ENCODE measurements around the gene TENM4.

DNA sequence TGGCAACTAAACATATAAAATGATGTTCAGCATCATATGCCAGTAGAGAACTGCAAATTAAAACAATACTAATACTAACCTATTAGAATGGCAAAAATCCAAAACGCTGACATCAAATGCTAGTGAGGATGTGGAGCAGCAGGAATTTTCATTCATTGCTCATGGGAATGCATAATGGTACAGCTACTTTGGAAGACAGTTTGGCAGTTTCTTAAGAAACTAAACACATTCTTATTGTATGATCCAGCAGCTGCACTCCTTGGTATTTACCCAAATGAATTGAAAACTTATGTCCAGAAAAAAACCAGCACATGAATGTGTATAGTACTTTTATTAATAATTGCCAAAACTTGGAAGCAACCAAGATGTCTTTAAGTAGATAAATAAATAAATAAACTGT, 258.0 kb downstream of the TENM4 start:
- TF ChIP-seq, protein P1, sequence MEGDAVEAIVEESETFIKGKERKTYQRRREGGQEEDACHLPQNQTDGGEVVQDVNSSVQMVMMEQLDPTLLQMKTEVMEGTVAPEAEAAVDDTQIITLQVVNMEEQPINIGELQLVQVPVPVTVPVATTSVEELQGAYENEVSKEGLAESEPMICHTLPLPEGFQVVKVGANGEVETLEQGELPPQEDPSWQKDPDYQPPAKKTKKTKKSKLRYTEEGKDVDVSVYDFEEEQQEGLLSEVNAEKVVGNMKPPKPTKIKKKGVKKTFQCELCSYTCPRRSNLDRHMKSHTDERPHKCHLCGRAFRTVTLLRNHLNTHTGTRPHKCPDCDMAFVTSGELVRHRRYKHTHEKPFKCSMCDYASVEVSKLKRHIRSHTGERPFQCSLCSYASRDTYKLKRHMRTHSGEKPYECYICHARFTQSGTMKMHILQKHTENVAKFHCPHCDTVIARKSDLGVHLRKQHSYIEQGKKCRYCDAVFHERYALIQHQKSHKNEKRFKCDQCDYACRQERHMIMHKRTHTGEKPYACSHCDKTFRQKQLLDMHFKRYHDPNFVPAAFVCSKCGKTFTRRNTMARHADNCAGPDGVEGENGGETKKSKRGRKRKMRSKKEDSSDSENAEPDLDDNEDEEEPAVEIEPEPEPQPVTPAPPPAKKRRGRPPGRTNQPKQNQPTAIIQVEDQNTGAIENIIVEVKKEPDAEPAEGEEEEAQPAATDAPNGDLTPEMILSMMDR (IDR thresholded peaks at IDR 0.05): no peak
- no peak for TF ChIP-seq POLR2A (IDR thresholded peaks at IDR 0.05)
